Kasumi-1 (cell line): Measurements from ENCODE around the gene WDR43.

ENCODE experiments used
- DNase-seq, 2 experiments: peaks; one replicate each; lab custom pipeline; 2025; lab: John Stamatoyannopoulos, UW

The WDR43 gene

GRCh38 chr2:28908172-28908571 lies 13.7 kb downstream of the WDR43 start:
- DNase-seq, result no peak

- DNase-seq, result no peak
These were observed 15.3 kb downstream of the WDR43 start for GRCh38 chr2:28909655-28910353.

- no peak for DNase-seq
These were observed 21.5 kb downstream of the WDR43 start for GRCh38 chr2:28915939-28916338.

GRCh38 chr2:28926847-28927246 lies 32.4 kb downstream of the WDR43 start:
- DNase-seq, result no peak

GRCh38 chr2:28927469-28927868 lies 33.0 kb downstream of the WDR43 start:
- DNase-seq, result no peak

GRCh38 chr2:28927878-28928277 lies 33.4 kb downstream of the WDR43 start:
- DNase-seq, result no peak

- DNase-seq, result no peak
These were observed 35.1 kb downstream of the WDR43 start for GRCh38 chr2:28929581-28929980.

DNA sequence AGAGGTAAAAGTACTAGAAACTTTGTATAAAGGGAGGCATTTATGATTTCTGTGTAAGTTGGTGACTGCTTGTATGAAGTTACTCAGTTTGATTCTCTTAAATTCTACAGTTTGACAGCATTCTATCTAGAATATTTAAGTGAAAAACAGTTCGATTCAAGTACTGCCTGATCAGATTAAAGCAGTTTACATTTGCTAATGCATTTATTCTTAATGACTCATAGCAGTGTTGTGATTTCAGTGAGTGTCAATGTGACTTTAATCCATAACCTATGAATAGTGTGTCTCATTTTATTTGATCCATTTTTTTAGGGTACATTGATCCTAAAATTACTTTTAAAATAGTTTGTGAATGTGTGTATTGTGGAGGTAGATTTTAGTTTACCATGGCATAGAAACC lies 35.7 kb downstream of the WDR43 start:
- no peak for DNase-seq

DNA sequence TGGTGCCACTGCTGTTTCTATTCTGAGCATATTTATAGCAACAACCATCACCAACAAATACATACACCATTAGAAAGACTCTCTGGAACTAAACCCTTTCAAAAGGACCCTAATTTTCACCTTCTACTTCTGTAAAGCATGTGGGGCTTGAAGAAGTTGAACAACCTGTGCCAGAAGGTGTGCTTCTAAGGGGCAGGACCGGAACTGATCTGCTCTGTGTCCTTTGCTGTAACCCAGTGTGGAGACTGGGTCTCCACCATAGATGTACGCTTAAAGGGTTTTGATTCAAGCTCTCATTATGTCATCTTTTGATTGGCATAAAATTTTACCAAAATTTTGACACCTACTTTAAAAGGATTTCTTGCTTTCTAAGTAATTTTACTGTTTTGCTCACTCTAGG lies 40.3 kb downstream of the WDR43 start:
- DNase-seq, result peak in 1 of 2 experiments; percentile 10

- no peak for DNase-seq
These were observed 46.5 kb downstream of the WDR43 start for GRCh38 chr2:28941008-28941407.

DNA sequence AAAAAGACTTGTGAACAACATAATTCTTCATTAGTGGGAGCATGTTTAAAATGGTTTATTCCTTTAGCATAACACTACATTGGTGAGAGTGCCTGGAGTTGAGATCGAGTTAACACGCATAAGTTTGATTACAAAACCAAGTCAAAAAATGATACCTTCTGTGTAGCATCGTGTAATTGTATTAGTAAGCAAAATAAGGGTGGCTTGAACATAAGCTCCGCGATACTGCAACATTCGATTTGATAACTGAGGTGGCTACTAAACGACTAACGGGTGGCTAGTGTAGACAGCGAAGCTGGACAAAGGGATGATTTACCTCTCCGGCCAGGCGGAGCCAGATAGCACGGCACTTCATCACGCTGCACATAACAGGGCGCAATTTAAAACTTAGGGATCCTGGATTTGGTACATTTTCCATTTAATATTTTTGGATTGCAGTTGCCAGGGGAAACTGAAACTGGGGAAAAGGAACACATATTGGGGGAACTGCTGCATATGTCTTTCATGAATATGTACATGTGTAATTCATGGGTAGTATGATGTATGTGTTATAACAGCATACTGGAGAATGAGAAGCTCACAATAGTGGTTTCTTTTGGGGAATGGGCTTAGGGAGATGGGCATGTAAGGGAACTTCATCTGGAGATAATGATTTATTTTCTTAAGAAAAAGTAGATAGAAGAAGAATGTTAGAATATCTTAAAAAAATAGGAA lies 50.2 kb downstream of the WDR43 start:
- DNase-seq, result no peak

DNA sequence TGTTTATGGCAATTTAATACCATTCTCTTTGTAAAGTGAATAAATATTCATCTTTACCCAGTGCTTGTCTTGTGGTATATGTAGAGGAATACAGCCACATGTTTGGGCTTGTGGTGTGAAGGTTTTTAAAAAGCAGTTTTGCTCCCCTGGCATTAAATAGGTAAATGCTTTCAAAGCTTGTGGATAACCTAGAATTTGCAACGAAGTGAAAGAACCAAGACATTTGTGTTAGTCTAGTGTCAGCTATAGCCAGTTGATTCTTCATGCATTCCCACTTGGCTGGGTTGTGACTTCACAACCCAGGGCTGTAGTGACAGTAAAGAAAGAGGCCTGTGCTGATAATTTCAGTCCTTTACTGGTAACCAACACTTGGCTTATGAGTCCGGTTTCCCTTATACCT lies 53.7 kb downstream of the WDR43 start:
- no peak for DNase-seq

DNA sequence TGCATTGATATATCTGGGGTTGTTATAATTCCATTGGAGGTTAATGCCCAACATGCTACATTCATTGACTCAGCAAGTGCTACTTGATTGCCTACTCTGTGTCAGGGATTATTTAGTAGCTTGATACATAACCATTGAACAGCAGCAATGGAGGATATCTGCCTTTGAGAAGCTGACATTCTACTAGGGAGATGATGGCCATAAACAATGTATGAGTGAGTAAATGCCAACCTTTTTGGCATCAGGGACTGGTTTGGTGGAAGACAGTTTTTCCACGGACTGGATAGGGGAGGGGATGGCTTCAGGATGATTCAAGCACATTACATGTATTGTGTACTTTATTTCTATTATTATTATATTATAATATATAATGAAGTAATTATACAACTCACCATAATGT lies 54.7 kb downstream of the WDR43 start:
- DNase-seq, result no peak

- no peak for DNase-seq
These were observed 55.3 kb downstream of the WDR43 start for GRCh38 chr2:28949617-28950305.

DNA sequence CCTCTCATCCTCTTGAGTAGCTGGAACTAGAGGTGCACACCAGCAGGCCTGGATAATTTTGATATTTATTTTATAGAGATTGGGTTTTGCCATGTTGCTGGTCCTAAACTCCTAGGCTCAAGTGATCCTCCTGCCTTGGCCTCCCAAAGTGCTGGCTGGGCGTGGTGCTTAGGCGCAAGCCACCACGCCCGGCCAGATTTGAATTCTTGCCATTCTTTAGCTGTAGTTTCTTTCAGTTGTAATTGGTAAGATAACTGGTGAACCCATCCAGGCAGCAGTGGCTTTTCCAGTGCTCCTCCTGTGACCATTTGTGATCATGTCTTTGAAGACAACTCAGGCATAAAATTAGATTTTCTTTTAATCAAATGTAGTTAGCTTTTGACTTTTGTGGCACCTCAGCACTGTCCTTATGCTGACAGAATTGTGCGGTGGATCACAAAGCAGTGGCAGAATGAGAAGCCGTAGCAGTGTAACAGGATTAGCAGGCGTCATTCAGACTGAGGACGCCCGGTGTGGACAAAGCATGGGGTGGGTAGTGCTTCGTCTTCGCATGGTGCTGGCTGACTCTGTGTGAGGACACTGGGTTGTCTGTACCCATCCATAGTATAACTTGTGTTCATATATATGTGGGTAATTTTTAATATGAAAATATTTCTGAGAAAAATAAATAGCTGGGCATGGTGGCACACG lies 56.6 kb downstream of the WDR43 start:
- DNase-seq, result no peak

GRCh38 chr2:28951910-28952835 lies 57.7 kb downstream of the WDR43 start:
- DNase-seq, result no peak

DNA sequence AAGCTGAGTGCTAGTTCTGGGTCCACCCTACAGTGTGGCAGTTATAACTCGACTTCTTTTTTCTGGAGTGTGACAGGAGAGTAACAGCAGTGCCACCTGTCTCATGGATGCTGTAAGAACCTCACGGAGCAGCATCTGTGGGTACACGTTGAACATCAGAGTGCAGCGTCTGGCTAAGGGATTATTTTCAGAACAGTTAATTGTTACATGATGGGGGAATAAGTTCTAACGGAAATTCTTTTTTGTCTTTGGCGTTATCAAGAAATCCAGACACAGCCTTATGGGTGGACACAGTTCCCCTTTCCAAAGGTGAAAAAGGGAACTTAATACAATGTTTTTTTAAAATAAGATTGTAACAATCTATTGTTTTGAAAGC lies 58.4 kb downstream of the WDR43 start:
- peak; percentile 67 to 69 for DNase-seq

DNA sequence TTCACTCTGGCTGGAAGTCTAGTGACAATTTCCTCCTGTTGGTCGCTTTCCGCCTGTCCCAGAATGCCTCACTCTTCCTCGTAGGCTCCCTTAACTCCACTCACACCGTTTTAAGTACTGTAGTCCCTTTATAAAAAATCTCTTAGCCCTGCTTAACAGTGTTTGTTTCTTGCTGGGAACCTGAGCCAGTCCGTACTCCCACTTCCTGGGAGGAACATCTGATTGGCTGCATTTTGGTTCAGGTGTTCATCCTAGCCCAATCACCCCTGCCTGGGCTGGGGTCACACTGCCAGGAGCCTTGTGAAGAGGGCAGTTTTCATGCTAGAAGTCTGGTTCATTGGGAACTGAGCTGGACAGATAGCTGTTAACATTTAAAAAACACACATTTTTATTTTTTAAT lies 61.0 kb downstream of the WDR43 start:
- DNase-seq, result no peak

GRCh38 chr2:28956415-28956826 lies 62.0 kb downstream of the WDR43 start:
- DNase-seq, result no peak

- DNase-seq, result no peak
These were observed 62.4 kb downstream of the WDR43 start for GRCh38 chr2:28956890-28957289.

GRCh38 chr2:28958689-28959088 lies 64.2 kb downstream of the WDR43 start:
- DNase-seq, result peak; percentile 70 to 81
